Testis (tissue), 2 donors: ENCODE measurements around the gene AMZ1.

Experiments used
- CTCF ChIP-seq, 3 experiments: fragments of 450-650 bp in 2 of 3; fragments of 200-600 bp in 1 of 3; sonication (generic) in 1 of 3; IDR thresholded peaks; one replicate each; pipeline ENCODE4 v1.5.1; 2016 to 2019; ENCODE audit warnings: antibody characterized with exemption in 3 of 3, mild to moderate bottlenecking in 2 of 3, moderate library complexity in 1 of 3
- POLR2A ChIP-seq: fragments of 450-650 bp; IDR thresholded peaks from one replicate; pipeline ENCODE4 v1.6.1; 2017; ENCODE audit warnings: antibody characterized with exemption, mild to moderate bottlenecking, moderate library complexity

DNA sequence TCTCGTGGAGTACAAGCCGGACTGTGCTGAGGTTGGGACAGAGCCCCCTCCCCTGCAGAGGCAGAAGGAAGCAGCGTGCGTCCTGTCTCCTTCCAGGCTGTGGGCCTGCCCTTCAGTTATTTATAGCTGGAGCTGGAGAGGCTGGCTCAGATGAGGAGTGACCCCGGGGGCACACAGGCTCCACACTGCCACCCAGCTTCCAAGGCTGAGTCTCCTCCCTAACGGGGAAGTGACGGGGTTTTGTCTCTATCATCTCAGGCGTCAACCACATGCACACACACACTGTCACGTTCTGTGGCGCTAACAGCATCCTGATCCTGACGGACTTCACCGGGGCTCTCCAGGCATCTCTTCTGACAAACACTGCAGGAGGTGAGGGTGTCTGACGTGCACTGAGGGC, 25.4 kb downstream of the AMZ1 start:
- TF ChIP-seq CTCF (IDR thresholded peaks at IDR 0.05) (no peak), POLR2A (no peak)
